Activated effector memory CD4-positive, alpha-beta T cell treated with anti-CD3 and anti-CD28 coated beads, Interleukin-2, amount 50 U/mL, for 16 hours (primary cell): ENCODE results near the gene ABLIM2.
"Not testable (repeated sequence)": the region's sequence is repeated elsewhere in the genome, so short reads cannot be mapped to it uniquely, and the experiment has no call there.

Experiments
- DNase-seq: peaks from one replicate; pipeline ENCODE4 v3.0.0-alpha.2; 2020

The ABLIM2 gene

DNA sequence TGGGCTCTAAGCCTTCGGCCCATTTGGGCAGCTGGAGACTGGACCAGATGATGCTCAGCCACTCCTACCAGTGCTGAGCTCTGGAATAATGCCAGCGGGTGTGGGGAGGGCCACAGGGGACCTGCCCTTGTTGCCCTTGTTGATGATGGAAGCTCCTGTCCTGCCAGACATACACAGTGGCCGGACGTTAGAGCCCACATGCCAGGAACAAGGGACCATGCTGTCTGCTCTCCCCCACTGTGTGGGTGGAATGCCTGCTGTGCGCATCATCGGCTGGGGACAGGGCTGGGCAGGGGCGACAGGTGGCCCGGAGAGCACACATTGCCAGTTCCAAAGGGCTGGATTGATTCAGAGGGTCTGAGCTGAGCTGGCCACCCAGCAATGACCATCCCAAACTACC lies 2.0 kb downstream of the ABLIM2 start:
- DNase-seq: peak; percentile 56

DNA sequence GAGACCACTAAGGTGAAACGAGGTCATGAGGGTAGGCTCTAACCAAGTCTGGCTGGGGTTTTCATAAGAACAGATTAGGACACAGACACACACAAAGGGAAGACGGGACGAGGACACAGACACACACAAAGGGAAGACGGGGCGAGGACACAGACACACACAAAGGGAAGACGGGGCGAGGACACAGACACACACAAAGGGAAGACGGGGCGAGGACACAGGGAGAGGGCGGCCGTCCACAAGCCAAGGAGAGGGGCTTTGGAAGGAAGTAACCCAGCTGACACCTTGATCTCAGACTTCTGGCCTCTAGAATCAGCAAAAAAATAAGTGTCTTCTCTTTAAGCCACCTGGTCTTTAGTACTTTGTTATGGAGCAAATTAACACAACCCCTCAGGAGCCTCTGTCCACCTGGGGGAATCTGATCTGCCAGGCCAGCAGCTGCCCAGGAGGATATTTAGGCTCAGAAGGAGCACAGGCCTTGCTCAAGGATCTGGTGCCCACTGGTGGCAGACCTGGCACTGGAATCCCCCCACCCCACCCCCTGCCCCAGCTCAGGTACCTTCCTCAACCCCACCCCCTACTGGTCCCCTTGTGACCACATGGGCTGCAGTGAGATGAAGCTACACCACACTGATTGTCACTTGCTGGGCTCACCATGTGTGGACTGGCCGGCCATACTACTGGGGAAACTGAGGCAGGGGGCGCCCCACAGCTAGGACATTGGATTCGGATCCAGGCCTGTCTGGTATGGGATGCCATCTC lies 2.8 kb downstream of the ABLIM2 start:
- peak; percentile 57 for DNase-seq

DNA sequence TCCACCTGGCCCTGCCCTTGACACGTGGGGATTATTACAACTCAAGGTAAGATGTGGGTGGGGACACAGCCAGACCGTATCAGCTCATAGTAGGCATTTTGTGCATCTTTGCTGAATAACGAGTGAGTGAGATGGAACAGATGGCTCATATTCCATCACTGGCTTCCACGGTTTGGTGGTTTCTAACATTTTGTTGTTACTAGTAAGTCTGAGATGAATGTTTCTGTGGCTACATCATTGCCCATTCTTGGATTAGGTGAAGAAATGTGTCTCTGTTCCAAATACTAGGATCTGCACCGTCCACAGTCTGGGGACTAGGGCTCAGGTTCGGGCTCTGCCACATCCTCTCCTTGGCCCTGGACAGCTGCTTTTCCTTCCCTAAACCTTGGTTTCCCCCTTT lies 3.6 kb downstream of the ABLIM2 start:
- DNase-seq: no peak

DNA sequence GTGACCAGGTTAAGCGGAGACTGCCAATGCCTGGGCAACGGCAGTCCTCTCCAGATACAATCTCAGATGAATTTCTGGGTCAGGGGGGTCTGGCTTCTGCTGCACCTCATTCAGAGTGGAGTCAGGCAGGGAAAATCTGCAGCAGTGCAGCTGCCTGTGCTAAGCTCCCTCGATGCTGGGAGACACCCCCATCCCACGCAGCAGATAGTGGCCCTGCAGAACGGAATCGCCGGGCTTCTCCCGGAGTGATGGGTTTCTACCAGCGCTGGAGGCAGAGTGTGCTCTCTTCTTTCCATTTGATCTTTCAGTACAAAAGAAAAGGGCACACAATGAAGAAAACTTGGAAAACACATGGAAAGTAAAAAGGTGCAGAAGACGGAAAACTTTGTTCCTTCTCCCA lies 5.2 kb downstream of the ABLIM2 start:
- no peak for DNase-seq

DNA sequence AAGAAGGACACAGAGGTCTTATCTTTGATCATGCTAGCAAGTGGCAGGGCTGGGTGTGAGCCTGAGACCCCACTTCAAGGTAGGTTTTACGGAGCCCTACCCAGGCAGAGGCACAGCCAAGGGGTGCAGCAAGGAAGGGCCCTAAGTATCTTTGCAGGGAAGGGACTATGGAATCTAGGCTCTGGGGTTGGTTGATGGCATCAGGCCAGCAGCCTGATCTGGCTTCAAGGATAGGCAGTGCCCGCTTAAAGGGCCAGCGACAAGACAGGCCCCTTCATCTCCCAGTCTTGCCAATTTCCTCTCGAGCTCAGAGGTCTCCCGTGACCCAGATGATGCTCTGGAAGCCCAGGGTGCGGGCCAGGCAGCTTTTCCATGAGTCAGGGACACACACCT lies 5.8 kb downstream of the ABLIM2 start:
- no peak for DNase-seq

DNA sequence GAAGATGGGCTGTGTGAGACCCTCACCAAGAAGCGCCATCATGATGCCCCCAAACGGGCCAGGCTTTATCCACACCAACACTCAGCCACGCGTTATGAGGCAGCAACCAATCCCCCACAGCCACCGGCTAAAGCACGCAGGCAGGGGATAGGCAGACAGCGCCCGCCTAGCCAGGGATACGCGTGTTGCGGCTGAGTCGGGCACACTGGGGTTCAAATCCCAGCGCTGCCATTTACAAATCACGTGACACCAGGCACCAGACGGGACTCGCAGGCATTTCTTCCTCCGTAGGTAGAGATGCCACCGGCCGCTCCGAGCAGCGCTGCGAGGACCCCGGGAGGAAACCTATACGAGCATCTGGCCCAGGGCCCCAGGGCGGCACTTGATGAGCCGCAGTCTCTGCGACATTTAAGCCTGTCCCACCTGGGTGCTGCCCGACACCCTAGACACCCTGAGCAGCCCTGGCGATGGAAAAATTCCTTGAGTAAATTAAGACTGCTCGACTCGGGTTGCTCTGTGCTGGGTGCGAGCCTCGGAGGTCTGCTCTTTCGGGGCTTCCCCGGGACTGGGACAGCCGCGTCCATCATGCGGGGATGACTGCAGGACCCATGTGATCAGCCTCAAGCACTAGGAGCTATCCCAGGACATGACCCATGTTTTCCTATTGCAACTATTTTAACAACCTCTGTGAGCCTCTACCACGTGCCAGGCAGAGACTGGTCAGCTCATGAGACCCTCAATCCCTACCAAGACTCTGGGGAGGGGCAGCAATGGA lies 6.3 kb downstream of the ABLIM2 start:
- no peak for DNase-seq

DNA sequence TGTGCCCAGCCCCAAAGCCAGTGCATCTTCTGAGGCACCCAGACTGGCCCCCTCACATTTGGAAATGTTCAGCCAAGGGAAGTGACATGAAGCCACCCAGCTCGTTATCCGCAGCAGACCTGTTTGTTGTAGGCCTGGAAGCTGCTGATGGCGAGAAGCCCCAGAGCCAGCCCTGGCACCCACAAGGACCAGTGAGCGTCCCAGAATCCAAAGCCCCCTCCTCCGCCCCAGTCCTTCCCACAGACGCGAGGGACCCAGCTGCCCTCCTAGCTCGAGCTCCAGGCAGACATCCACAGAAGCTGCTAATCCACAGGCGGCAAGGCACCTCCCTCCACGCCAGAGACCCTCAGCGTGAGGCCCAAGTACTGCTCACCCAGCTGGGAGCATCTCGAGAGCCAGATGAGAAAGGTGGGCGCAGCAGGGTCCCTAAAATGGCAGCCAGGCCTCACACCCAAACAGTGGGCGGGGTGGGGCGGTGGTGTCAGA lies 7.4 kb downstream of the ABLIM2 start:
- no peak for DNase-seq

DNA sequence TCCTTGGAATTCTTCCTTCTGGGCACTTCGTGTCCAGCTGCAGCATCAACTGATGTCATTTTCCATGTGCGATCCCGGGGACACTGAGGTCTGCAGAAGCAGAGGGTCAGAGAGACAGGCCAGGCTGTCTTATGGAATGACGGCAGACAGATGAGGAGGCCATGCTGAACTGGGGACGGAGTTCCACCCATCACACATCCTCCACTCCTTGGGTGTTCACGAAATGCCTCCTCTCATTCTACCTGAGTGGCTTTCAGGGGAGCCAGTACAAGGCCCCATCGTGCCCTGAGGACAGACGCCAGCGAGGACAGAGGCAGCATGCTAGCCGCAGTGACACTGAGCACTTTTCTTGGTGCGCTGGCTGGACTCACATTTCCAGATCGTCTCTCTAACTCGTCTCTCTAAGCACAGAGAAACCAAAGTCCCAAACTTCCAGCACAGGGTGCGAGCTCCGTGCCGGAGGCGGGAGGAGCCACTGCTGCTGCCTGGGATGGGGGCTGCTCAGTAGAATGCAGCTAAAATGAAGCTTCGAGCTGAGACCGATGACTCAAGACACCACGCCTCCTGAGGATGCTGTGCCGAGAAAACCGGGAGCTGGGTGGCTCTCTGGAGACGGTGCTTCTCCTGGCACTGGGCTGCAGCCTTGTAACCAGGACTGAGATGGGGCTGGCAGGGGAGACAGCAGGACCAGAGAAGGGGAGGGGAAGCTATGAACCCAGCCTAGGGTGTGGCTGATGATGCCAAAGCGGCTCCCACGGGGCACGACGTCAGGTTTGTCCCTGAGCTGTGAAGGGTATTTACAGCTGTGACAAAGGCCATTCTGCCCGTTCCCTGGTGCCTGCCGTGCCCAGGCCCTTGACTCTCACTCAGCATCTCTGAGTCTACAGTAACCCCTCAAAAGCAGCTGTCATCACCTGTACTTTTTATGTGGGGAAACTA lies 8.2 kb downstream of the ABLIM2 start:
- no peak for DNase-seq

DNA sequence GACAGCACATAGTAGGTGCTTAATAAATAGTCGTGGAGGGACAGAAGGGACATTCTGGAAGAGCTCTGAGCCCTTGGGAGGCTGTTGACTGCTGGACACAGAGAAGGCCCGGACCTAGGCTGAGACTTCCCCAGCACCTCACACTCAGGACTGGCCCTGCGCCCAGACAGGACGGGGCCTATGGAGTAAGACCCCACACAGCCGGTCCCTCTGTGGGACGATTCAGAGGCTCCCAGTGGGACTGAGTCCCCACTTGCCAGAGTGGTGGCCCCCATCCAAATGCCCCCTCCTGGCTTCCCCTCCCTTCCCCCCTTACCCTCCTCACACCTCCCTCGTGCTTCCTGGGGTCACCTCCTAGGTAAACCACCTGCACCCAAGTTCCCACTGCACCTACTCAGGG lies 8.9 kb downstream of the ABLIM2 start:
- DNase-seq: no peak

DNA sequence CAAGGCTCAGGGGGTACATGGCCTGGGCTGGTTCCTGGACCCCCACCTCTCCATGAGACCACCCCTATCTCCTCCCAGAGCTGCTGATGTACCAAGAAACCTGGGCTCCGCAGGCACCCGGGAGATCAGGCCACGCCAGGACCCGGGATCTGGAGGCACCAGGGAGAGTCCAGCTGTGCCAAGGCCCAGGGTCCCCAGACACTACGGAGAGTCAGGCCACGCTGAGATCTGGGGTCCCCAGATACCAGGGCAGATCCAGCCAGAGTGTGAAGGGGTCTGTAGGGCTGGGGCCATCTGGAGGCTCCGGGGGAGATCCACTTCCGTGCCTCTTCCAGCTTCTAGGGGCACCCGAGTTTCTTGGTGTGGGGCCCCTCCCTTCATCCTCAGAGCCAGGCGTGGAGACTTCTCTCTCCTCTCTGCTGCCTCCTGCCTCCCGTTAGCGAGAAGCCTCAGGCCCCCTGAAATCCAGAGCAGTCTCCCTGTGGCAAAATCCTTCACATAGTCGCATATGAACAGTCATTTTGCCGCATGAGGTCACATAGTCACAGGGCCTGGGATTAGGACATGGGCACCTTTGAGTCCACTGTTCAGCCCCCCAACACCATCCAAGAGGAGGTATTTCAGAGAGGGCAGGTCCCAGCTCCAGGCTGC lies 9.7 kb downstream of the ABLIM2 start:
- no peak for DNase-seq

DNA sequence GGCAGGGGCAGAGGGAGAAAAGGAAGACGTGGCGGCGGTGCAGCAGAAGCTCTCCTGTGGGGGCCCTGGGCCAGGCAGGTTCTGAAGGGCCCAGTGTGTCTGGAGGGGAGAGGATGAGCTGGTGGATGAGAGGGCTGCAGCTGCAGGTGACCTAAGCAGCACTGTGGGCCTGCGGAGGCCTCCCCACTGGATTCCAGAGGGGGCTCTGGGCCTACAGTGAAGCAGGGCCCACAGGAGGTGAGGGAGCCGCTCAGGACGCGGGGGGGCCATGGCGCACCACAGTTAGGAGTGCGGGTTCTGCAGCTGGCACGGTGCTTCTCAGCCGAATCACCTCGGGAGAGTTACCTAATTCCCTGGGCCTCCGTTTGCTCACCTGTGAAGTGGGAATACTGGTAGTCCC lies 10.5 kb downstream of the ABLIM2 start:
- no peak for DNase-seq

DNA sequence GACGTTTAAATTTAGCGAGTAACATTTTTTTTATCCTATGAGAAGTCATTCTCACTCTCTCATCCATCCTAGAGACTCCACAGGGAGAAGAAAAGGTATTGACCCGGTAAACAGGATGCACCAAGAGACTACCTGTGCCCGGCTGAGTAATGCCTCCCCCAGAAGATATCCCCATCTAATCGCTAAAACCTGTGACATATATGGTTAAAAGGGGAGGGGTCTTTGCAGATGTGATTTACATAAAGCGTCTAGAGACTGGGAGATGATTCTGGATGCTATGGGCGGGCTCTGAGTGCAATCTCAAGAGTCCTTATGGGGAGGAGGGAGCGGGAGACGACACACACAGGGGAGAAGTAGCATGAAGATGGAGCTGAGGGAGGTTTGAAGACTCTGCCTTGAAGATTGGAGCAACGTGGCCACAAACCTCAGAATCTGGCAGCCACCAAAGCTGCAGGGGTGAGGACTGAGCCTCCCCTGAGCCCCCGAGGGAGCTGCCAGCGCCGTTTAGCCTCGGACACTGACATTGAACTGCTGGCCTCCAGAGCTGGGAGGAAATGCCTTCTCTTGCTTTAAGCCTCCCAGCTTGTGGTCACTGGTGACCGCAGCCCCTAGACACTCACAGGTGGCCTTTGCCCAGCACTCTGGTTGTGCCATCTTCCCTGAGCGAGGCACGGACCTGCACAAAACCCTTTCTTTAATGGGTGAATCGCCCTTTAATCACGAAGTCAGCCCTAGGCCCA lies 11.2 kb downstream of the ABLIM2 start:
- no peak for DNase-seq

DNA sequence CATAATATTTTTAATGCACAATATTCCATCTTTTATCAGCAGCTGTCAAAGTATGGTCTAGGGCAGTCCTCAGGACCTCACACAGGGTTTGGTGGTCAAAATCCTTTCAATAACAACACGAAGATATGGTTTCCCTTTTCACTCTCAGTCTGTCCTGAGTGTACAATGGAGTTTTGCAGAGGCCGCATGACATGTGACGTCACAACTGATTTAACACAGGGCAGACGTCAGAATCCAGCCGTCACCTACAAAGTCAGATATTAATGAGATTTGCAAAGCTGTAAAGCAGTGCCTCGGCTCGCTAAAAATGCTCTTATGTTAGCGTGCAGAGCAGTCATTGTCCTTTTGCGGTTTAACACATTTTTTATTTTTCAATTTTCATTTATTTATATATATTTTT lies 12.5 kb downstream of the ABLIM2 start:
- DNase-seq: no peak

DNA sequence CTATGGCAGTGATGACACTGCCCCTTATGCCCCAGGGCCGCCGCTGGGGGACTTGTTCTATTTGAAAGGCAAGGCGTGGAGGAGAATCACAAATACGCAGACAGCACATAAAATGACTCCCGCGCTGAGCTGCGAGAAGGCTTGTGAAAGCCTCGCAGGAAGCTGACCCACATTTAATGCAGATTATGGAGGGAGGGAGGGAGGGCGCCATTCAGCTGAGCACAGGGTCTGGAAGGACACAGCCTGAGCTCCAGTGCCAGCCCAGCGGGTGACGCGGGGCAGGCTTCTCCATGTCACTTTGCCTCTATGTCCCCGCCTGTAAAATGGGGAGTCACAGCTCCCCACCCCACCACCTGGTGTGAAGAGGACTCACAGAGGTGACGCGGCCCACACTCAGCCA lies 14.3 kb downstream of the ABLIM2 start:
- no peak for DNase-seq

DNA sequence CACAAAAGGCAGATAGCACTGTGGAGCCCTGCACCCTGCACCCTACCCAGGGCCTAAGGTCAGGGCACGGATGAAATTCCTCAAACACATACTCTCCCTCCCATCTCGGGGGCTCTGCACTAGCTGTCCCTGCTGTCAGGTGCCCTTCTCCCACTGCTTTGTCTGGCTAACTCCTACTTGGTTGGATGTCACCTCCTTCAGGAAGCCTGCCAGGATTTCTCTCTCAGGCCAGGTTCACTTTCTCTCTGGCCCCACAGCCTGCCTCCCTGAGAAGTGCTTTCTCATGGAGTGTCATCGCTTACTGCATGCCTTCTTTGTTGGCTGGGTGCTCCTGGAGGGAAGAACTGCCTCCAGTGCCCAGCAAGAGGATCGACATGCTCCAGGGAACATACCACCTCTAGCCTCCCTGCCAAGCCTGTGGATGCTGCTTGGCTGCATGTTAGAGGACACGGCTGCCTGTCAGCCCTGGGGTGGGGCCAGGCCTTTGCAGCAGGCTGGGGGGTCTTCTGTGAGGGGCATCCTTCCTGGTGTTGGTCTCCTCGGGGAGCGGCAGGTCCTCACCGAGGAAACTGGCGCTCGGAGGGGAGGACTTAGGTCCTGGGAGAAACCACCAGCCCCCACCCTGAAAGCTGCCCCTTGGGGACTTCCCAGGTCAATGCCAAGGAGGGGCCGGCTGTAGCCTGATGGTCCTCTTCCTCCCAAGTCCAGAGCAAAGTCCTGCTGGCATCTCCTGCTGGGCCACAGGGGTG lies 15.0 kb downstream of the ABLIM2 start:
- no peak for DNase-seq

DNA sequence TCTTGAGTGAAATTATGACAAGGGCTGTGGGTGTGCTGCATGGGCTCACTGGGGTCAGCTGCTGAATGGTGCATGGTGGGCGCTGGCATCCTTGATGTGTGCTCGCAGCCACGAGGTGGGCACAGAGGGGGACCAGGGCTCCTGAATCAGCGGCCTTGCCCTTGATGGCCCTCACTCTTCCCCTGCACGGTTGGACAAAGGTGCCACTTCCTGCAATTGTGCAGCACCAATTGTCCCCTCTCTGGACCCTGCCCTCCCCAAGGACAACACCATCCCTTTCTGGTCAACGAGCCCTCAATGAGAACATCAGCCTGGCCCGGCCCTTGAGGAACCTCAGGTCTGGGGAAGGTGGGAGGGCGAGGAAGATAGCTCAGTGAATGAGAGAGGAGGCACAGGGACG lies 16.1 kb downstream of the ABLIM2 start:
- DNase-seq: no peak

DNA sequence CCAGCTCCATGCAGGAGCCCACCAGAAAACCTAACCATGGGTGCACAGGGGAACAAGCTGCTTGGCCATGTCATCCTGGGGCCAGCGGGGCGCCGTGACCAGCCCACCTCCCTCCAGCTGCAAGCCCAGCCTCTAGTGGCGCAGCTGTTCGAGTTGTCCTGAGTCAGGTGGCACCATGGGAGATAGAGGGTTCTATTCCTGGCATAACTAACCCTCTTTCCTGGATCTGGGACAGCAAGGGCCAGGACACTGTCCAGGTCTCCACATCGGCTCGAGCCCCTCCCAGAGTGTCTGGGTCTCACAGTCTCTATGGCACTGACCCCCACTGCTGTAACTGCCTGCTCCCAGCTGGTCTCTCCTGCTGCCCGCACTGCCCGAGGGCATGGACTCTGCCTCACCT lies 16.7 kb downstream of the ABLIM2 start:
- no peak for DNase-seq

DNA sequence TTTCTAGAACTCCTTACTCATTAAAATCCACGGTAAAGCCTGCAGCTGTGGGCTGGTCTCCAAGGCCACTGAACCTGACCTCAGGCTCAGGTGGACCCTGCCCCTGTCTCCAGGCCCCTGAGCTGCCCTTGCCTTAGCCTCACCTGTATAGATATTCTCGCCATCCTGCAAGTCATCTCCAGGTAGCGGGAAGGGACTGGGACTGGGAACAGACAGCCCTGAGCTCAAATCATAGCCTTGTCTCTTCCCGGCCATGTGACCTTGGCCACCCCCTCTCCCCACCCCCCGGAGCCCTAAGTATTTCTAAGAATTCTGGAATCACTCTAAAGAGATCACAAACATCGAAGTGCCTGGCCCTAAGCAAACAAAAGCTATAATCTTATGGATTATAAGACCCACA lies 17.7 kb downstream of the ABLIM2 start:
- DNase-seq: no peak

DNA sequence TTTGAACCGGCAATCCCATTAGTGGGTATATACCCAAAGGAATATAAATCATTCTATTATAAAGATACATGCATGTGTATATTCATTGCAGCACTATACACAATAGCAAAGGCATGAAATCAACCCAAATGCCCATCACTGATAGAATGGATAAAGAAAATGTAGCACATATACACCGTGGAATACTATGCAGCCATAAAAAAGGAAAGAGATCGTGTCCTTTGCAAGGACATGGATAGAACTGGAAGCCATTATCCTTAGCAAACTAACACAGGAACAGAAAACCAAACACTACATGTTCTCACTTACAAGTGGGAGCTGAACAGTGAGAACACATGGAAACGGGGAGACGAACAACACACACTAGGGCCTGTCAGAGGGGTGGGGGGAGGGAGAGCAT lies 18.9 kb downstream of the ABLIM2 start:
- not testable (repeated sequence) for DNase-seq

DNA sequence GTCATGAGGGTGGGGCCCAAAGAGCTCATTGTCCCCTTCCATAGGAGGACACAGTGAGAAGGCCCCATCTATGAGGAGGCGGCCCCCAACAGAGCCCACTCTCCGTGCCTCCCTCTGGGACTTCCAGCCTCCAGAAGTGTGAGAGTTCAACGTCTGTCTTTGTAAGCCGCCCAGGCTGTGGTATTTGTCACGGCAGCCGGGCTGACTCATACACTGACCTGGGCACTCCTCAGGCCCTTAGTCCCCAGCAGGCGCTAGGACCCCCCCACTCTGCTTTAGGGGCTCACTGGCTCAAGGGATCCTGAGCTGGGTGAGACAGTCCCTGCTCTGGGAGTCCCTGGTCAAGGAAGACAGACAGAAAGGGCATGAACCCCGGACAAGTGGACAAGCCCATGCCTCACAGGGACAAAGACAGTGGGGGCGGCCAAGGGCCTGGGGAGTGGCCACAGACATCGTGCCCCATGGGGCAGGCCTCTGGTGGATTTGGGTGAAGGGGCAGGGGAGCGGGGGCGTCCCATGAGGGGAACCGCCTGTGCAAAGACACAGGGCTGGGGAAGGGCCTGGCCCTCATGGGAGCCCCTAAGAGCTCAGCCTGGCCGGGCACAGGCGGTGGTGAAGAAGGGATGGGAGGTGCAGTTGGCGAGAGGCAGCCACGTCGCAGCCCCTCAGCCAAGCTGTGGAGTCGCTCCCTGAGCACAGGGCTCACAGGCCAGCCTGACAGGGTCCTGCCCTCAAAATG lies 21.5 kb downstream of the ABLIM2 start:
- no peak for DNase-seq

DNA sequence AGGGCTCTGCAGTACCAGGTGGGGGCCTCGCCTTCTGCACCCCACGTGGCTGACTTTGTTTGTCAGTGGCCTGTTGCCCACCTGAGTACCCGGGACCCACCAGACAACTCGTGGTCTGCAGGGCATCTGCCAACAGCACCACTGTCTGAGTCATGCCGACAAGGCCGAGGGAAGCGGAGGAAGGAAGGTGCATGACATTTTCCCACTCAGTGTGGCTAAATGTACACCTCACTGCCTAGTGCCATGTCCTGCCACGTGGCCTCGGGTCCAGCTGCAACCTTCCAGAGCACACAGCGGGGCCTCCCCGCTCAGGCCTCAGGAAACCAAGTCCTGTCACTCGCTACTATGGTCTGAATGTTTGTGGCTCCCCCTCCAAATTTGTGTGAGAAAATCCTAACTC lies 22.1 kb downstream of the ABLIM2 start:
- DNase-seq: no peak
